K562 (cell line): ENCODE data around the gene DNAH3. TPM values are rescaled to one million over a fixed set of nuclear protein-coding genes. Genes with fewer than 3 reads are reported as not detected.

ENCODE experiments used
- ARID1B ChIP-seq: fragments of 450-650 bp; IDR thresholded peaks from 2 replicates; pipeline ENCODE4 v1.6.1; 2016; ENCODE audit warnings: antibody characterized with exemption, mild to moderate bottlenecking, inconsistent platforms
- CCNT2 ChIP-seq: IDR thresholded peaks from 2 replicates; pipeline ENCODE4 v1.6.1; 2011; ENCODE audit warnings: borderline replicate concordance, low read depth, mild to moderate bottlenecking, moderate library complexity, mixed read lengths, low read length; ENCODE audit not compliant: insufficient read length; ENCODE audit errors: extremely low read depth
- EP300 ChIP-seq: IDR thresholded peaks from 2 replicates; pipeline ENCODE4 v1.6.1; 2012; ENCODE audit warnings: low read length, improper control_type of control experiment
- NFIC ChIP-seq: fragments of 450-650 bp; IDR thresholded peaks from 2 replicates; pipeline ENCODE4 v1.6.1; 2017; ENCODE audit warnings: mild to moderate bottlenecking, inconsistent platforms
- NR2F6 ChIP-seq: fragments of 450-650 bp; formaldehyde crosslinking; IDR thresholded peaks from 2 replicates; pipeline ENCODE4 v1.4.0; 2020; ENCODE audit warnings: mild to moderate bottlenecking
- PTRF ChIP-seq: fragments of 450-650 bp; IDR thresholded peaks from 2 replicates; pipeline ENCODE4 v1.6.1; 2016; ENCODE audit warnings: mild to moderate bottlenecking, missing genetic modification characterization, missing compliant biosample characterization
- RERE ChIP-seq: sonication (generic); formaldehyde crosslinking; IDR thresholded peaks from 2 replicates; pipeline ENCODE4 v1.8.0; 2023; ENCODE audit warnings: missing genetic modification reagents, mild to moderate bottlenecking, borderline replicate concordance
- SMAD2 ChIP-seq: fragments of 150-350 bp; IDR thresholded peaks from 2 replicates; pipeline ENCODE4 v1.6.1; 2014; ENCODE audit warnings: low read depth, mild to moderate bottlenecking, low read length
- ZNF3 ChIP-seq: fragments of 250-450 bp; sonication (Bioruptor Pico); IDR thresholded peaks from 2 replicates; pipeline ENCODE4 v1.5.0; 2021; ENCODE audit warnings: mild to moderate bottlenecking, moderate library complexity
- polyA plus RNA-seq, 8 experiments: library from polyadenylated mRNA; depleted of rRNA in 4 of 8; stranded (reverse) in 5 of 8; unstranded in 3 of 8; fragments of >200 nt; fragmentation: Nextera tagmentation in 2 of 8; fragmentation: Illumina TruSeq in 1 of 8; extraction: Ambion mirVana in 2 of 8; extraction: Trizol in 1 of 8; gene quantifications; 2 replicates each; pipeline versions ENCODE4 v1.2.1 to v1.2.3, GENCODE V29; 2011 to 2014; ENCODE audit warnings: inconsistent platforms in 1 of 8, missing spikeins in 1 of 8
- total RNA-seq, 7 experiments: library from RNA; depleted of rRNA in 6 of 7; stranded (reverse); fragments of >200 nt in 6 of 7; fragmentation: Illumina TruSeq in 2 of 7; extraction: Trizol in 2 of 7; gene quantifications; 2 replicates each; pipeline versions ENCODE4 v1.2.1 to v1.2.3, GENCODE V29; 2011 to 2021; ENCODE audit warnings: low replicate concordance in 1 of 7
- TF ChIP-seq, protein P1 (sequence below): sonication (generic); formaldehyde crosslinking; IDR thresholded peaks from 2 replicates; pipeline ENCODE4 v1.9.0; 2022; ENCODE audit warnings: mild to moderate bottlenecking, missing genetic modification reagents
- TF ChIP-seq, protein P2 (sequence below): fragments of 450-650 bp; conservative IDR thresholded peaks from 2 replicates; pipeline ENCODE4 v1.6.1; 2016; ENCODE audit warnings: missing genetic modification characterization, low read depth, mild to moderate bottlenecking, control low read depth, missing compliant biosample characterization
- TF ChIP-seq, protein P3 (sequence below): fragments of 450-650 bp; IDR thresholded peaks from 2 replicates; pipeline ENCODE4 v1.6.1; 2016; ENCODE audit warnings: low read depth

The DNAH3 gene
- total and polyA plus RNA-seq, 9 of the 15 experiments (the other 6 are each of a cell fraction or from before 2014, with no cell fraction given), result 0.32 to 0.84 (median 0.44) TPM

- TF ChIP-seq CCNT2 (no peak), NFIC (no peak), EP300 (no peak), RERE (CRISPR knock-in tag) (no peak), NR2F6 (CRISPR knock-in tag) (no peak), ARID1B (peak; percentile 42; the same call in 1 of the 2 replicates), ZNF3 (no peak), PTRF (no peak), SMAD2 (no peak)
- TF ChIP-seq, protein P1, sequence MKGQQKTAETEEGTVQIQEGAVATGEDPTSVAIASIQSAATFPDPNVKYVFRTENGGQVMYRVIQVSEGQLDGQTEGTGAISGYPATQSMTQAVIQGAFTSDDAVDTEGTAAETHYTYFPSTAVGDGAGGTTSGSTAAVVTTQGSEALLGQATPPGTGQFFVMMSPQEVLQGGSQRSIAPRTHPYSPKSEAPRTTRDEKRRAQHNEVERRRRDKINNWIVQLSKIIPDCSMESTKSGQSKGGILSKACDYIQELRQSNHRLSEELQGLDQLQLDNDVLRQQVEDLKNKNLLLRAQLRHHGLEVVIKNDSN (CRISPR knock-in tag), result peak; percentile 57
- TF ChIP-seq, protein P2, sequence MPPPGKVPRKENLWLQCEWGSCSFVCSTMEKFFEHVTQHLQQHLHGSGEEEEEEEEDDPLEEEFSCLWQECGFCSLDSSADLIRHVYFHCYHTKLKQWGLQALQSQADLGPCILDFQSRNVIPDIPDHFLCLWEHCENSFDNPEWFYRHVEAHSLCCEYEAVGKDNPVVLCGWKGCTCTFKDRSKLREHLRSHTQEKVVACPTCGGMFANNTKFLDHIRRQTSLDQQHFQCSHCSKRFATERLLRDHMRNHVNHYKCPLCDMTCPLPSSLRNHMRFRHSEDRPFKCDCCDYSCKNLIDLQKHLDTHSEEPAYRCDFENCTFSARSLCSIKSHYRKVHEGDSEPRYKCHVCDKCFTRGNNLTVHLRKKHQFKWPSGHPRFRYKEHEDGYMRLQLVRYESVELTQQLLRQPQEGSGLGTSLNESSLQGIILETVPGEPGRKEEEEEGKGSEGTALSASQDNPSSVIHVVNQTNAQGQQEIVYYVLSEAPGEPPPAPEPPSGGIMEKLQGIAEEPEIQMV, result no peak
- TF ChIP-seq, protein P3, sequence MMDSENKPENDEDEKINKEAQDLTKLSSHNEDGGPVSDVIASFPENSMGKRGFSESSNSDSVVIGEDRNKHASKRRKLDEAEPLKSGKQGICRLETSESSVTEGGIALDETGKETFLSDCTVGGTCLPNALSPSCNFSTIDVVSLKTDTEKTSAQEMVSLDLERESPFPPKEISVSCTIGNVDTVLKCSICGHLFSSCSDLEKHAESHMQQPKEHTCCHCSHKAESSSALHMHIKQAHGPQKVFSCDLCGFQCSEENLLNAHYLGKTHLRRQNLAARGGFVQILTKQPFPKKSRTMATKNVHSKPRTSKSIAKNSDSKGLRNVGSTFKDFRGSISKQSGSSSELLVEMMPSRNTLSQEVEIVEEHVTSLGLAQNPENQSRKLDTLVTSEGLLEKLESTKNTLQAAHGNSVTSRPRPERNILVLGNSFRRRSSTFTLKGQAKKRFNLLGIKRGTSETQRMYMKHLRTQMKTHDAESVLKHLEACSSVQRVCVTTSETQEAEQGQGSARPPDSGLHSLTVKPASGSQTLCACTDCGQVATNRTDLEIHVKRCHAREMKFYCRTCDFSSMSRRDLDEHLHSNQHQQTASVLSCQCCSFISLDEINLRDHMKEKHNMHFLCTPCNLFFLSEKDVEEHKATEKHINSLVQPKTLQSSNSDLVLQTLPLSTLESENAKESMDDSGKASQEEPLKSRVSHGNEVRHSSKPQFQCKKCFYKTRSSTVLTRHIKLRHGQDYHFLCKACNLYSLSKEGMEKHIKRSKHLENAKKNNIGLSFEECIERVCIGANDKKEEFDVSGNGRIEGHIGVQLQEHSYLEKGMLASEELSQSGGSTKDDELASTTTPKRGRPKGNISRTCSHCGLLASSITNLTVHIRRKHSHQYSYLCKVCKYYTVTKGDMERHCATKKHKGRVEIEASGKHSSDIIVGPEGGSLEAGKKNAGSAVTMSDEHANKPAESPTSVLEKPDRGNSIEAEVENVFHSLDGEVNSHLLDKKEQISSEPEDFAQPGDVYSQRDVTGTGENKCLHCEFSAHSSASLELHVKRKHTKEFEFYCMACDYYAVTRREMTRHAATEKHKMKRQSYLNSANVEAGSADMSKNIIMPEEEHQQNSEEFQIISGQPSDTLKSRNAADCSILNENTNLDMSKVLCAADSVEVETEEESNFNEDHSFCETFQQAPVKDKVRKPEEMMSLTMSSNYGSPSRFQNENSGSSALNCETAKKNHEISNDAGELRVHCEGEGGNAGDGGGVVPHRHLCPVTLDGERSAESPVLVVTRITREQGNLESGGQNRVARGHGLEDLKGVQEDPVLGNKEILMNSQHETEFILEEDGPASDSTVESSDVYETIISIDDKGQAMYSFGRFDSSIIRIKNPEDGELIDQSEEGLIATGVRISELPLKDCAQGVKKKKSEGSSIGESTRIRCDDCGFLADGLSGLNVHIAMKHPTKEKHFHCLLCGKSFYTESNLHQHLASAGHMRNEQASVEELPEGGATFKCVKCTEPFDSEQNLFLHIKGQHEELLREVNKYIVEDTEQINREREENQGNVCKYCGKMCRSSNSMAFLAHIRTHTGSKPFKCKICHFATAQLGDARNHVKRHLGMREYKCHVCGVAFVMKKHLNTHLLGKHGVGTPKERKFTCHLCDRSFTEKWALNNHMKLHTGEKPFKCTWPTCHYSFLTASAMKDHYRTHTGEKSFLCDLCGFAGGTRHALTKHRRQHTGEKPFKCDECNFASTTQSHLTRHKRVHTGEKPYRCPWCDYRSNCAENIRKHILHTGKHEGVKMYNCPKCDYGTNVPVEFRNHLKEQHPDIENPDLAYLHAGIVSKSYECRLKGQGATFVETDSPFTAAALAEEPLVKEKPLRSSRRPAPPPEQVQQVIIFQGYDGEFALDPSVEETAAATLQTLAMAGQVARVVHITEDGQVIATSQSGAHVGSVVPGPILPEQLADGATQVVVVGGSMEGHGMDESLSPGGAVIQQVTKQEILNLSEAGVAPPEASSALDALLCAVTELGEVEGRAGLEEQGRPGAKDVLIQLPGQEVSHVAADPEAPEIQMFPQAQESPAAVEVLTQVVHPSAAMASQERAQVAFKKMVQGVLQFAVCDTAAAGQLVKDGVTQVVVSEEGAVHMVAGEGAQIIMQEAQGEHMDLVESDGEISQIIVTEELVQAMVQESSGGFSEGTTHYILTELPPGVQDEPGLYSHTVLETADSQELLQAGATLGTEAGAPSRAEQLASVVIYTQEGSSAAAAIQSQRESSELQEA, result no peak
Observed at GRCh38 chr16:21116148-21116693, 34.4 kb downstream of the DNAH3 start (continued).
